Right lobe of liver (tissue), 4 donors: ENCODE data around the gene GRIP1.

Experiments used
- POLR2A ChIP-seq: fragments of 450-650 bp; IDR thresholded peaks from one replicate; pipeline ENCODE4 v1.6.1; 2017; ENCODE audit warnings: antibody characterized with exemption, mild to moderate bottlenecking
- TF ChIP-seq, protein P1 (sequence below), 4 donors: fragments of 200-600 bp in 3 of 4; fragments of 450-650 bp in 1 of 4; IDR thresholded peaks; one replicate each; pipeline versions ENCODE4 v1.5.1 to v1.8.0; 2016 to 2022; ENCODE audit warnings: antibody characterized with exemption in 4 of 4, mild to moderate bottlenecking in 2 of 4
- donor health status: DM: no; HTN: no; CAD: no.
- donor health status: DM: no; HTN: no; CAD: no.
- donor health status: DM: no; HTN: yes; CAD: no.

DNA sequence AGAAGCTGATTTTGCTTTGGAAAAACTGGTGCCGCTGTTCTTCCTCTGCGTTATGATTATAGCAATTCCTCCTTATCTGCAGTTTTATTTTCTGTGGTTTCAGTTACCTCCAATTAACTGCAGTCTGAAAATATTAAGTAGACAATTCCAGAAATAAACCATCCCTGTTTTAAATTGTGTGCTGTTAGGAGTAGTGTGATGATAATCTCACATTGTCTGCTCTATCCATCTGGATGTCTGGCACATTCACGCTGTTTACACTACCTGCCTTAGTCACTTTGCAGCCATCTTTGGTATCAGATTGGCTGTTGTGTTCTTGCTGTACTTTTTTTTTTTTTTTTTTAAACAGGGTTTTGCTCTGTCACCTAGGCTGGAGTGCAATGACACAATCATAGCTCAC lies 141.0 kb downstream of the GRIP1 start:
- TF ChIP-seq, protein P1, sequence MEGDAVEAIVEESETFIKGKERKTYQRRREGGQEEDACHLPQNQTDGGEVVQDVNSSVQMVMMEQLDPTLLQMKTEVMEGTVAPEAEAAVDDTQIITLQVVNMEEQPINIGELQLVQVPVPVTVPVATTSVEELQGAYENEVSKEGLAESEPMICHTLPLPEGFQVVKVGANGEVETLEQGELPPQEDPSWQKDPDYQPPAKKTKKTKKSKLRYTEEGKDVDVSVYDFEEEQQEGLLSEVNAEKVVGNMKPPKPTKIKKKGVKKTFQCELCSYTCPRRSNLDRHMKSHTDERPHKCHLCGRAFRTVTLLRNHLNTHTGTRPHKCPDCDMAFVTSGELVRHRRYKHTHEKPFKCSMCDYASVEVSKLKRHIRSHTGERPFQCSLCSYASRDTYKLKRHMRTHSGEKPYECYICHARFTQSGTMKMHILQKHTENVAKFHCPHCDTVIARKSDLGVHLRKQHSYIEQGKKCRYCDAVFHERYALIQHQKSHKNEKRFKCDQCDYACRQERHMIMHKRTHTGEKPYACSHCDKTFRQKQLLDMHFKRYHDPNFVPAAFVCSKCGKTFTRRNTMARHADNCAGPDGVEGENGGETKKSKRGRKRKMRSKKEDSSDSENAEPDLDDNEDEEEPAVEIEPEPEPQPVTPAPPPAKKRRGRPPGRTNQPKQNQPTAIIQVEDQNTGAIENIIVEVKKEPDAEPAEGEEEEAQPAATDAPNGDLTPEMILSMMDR (IDR thresholded peaks at IDR 0.05), result no peak
- TF ChIP-seq POLR2A, result no peak
